HFF-Myc (cell line): ENCODE measurements around the gene TNFRSF1A.
"Not testable (repeated sequence)": the region's sequence is repeated elsewhere in the genome, so short reads cannot be mapped to it uniquely, and the experiment has no call there.

Experiments used
- DNase-seq: peaks from one replicate; pipeline ENCODE4 v3.0.0-alpha.2; 2011; ENCODE audit warnings: low read depth; ENCODE audit errors: extremely low read depth
- H3K4me3 ChIP-seq: replicated peaks from 2 replicates; pipeline ENCODE4 v1.5.1; 2011; ENCODE audit warnings: low read depth, mild to moderate bottlenecking, control low read depth, low read length
- TF ChIP-seq, protein P1 (sequence below): IDR thresholded peaks from 2 replicates; pipeline ENCODE4 v1.5.1; 2012; ENCODE audit warnings: mild to moderate bottlenecking, low read depth, low read length, control low read depth; ENCODE audit errors: missing control alignments

TNFRSF1A gene

DNA sequence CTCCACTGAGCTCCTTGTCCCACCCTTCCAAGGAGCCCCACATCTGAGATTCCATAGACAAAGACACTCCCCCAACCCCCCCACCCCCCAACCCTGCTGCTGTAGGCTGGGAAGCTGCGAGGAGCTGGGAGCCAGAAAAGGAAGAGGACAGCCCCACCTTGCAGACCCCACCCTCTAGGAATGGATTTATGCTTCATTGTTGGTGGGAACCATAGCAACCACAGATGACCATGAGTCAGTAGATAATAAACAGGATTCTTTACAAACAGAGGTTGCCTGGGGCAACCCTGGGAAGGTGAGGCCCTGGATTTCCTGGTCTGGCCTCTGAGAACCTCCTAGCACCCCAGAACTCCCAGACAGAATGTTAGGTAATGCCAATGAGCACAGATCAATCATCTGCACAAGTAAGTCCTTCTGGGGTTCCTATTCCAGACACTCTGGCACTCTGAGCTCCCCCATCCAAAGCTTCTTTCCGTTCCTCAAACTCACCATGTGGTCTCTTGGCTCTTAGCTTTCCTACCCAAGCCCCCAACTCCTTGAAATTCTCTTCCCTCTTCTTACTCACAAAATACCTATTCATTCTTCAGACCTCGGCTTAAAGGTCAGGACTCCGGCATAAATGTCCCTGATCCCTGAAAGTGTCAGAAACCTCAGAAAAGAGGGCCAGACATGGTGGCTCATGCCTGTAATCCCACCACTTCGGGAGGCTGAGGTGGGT, 46.6 kb downstream of the TNFRSF1A start:
- TF ChIP-seq, protein P1, sequence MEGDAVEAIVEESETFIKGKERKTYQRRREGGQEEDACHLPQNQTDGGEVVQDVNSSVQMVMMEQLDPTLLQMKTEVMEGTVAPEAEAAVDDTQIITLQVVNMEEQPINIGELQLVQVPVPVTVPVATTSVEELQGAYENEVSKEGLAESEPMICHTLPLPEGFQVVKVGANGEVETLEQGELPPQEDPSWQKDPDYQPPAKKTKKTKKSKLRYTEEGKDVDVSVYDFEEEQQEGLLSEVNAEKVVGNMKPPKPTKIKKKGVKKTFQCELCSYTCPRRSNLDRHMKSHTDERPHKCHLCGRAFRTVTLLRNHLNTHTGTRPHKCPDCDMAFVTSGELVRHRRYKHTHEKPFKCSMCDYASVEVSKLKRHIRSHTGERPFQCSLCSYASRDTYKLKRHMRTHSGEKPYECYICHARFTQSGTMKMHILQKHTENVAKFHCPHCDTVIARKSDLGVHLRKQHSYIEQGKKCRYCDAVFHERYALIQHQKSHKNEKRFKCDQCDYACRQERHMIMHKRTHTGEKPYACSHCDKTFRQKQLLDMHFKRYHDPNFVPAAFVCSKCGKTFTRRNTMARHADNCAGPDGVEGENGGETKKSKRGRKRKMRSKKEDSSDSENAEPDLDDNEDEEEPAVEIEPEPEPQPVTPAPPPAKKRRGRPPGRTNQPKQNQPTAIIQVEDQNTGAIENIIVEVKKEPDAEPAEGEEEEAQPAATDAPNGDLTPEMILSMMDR: no peak
- peak; percentile 74 for DNase-seq
- no peak overlapping the region for H3K4me3 ChIP-seq

DNA sequence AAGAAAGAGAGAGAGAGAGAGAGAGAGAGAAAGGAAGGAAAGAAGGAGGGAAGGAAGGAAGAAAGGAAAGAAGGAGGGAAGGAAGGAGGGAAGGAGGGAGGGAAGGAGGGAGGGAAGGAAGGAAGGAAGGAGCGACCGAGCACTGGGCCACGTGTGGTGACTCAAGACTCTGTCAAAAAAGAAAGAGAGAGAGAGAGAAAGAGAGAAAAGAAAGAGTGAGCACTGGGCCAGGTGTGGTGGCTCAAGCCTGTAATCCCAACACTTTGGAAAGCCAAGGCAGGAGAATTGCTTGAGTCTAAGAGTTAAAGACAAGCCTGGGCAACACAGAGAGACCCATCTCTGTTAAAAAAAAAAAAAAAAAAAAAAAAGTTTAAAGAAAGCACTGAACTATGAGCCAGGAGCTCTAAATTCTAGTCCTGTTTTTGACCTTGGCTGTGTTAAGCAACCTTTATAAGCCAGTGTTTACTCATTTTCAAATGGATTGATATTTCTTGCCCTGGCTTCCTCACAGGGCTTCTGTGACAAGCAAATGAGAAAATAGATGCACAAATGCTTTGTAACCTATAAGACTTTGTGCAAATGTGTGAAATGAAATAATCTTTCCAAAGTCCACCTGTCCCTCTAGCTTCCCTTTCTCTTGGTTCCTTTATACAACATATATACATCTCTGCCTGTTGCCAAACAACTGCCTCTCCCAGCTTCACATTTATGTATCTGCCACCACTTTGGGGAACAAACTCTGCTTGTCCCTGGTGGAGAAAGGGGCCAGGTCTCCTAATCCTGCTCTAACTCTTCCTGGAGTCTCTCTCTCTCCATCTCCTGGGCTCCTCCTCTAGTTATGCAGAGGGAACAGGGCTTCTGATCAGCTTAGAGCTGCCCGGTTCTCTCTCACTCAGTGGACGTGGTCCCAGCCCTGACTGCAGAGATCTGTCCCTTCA, 47.5 kb downstream of the TNFRSF1A start:
- TF ChIP-seq, protein P1: no peak
- H3K4me3 ChIP-seq: no peak overlapping the region
- DNase-seq: no peak

DNA sequence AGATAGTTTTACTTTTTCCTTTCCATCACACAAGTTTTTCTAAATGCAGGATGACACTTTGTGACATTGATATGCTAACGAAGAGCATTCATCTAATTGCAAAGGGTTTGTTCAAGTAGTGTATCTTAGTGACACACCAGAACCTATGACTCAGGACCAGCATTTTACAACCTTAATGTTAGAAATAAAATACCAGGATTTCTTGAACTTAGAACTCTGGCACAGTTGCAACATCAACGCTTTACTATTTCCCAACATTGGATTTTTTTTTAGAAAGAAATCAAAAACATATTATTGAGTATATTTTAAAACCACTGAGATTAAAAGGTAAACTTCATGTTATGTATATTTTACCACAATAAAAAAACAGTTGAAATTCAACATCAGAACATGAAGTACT, 49.3 kb downstream of the TNFRSF1A start:
- TF ChIP-seq, protein P1: no peak
- H3K4me3 ChIP-seq: no peak overlapping the region
- no peak for DNase-seq

DNA sequence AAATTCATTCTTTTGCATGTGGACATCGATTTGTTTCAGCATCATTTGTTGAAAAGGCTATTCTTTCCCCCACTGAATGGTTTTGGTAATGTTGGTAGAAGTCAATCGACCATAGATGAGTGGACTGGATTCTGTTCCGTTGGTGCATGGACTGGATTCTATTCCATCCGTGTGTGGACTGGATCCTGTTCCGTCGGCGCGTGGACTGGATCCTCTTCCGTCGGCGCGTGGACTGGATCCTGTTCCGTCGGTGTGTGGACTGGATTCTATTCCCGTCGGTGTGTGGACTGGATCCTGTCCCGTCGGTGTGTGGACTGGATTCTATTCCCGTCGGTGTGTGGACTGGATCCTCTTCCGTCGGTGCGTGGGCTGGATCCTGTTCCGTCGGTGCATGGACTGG, 52.0 kb downstream of the TNFRSF1A start:
- DNase-seq, H3K4me3 ChIP-seq: not testable (repeated sequence)

DNA sequence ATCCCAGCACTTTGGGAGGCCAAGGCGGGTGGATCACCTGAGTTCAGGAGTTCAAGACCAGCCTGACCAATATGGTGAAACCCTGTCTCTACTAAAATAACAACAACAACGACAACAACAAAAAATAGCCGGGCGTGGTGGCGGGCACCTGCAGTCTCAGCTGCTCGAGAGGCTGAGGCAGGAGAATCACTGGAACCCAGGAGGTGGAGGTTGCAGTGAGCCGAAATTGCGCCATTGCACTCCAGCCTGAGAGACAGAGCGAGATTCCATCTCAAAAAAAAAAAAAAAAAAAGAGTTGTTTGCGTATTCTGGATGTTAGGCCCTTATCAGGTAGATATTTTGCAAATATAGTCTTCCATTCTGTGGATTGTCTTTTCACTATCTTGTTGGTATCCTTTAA, 52.8 kb downstream of the TNFRSF1A start:
- not testable (repeated sequence) for H3K4me3 ChIP-seq, DNase-seq

DNA sequence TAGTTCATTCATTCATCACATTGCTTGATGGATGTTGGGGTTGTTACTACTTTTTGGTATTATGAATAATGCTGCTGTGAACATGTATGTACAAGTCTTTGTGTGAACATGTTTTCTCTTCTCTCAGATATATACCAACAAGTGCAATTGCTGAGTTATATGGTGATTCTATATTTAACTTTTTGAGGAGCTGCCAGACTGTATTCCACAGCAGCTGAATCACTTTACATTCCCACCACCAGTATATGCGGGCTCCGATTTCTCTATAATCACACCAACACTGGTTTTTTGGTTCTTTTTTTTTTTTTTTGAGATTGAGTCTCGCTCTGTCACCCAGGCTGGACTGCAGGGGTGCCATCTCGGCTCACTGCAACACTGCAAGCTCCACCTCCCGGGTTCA, 53.6 kb downstream of the TNFRSF1A start:
- no peak for DNase-seq
- no peak overlapping the region for H3K4me3 ChIP-seq
- TF ChIP-seq, protein P1: no peak

DNA sequence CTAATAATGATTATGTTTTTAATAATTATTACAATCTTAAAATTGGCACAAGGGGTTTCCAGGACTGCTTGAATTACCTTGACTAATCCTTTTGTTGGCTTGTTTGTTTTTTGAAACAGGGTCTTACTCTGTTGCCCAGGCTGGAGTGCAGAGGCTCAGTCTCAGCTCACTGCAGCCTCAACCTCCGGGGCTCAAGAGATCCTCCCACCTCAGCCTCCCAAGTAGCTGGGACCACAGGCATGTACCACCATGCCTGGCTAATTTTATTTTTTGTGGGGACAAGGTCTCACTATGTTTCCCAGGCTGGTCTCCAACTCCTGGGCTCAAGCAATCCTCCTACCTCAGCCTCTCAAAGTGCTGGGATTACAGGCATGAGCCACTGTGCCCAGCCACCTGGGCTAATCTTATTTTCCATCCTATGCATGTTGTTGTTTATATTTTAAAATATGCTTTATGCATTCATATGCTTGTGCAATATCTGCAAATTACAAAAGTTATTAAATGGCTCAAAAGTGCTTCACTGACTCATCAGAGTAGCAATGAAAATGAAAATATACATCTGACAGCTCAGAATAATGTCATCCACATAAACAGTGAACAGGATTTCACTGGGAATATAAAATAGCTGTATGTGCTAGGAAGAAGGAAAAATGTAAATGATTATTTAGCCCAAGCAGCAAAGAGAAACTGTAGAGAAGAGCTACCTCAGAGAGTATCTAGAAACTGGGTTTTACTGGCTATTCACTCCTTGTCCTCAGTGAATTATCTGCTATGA, 56.2 kb downstream of the TNFRSF1A start:
- DNase-seq: no peak
- H3K4me3 ChIP-seq: no peak overlapping the region
- TF ChIP-seq, protein P1: no peak
